WTC11 (cell line): ENCODE results near the gene PAGE2.

Source experiments
- CBFB ChIP-seq: sonication (generic); formaldehyde crosslinking; IDR thresholded peaks from 2 replicates; pipeline ENCODE4 v1.8.1; 2022; ENCODE audit warnings: mild to moderate bottlenecking, low read depth, missing genetic modification reagents
- CTCF ChIP-seq: fragments of 200-600 bp; IDR thresholded peaks from 2 replicates; pipeline ENCODE4 v1.8.0; 2022; ENCODE audit warnings: antibody characterized with exemption
- ELF4 ChIP-seq: sonication (generic); formaldehyde crosslinking; IDR thresholded peaks from 2 replicates; pipeline ENCODE4 v1.8.1; 2022; ENCODE audit warnings: low read depth, mild to moderate bottlenecking, moderate library complexity, missing genetic modification reagents
- MAX ChIP-seq: sonication (generic); formaldehyde crosslinking; IDR thresholded peaks from 2 replicates; pipeline ENCODE4 v1.8.0; 2022; ENCODE audit warnings: mild to moderate bottlenecking, missing genetic modification reagents
- NR3C1 ChIP-seq: sonication (generic); formaldehyde crosslinking; conservative IDR thresholded peaks from 2 replicates; pipeline ENCODE4 v1.8.1; 2023; ENCODE audit warnings: low read depth, mild to moderate bottlenecking, missing genetic modification reagents
- PRDM15 ChIP-seq: sonication (generic); formaldehyde crosslinking; IDR thresholded peaks from 2 replicates; pipeline ENCODE4 v1.8.0; 2022; ENCODE audit warnings: missing genetic modification reagents
- RELA ChIP-seq: sonication (generic); formaldehyde crosslinking; IDR thresholded peaks from 2 replicates; pipeline ENCODE4 v1.8.1; 2022; ENCODE audit warnings: missing genetic modification reagents, mild to moderate bottlenecking, borderline replicate concordance
- SMAD3 ChIP-seq: sonication (generic); formaldehyde crosslinking; IDR thresholded peaks from 2 replicates; pipeline ENCODE4 v1.8.0; 2022; ENCODE audit warnings: missing genetic modification reagents, mild to moderate bottlenecking, borderline replicate concordance
- USF2 ChIP-seq: sonication (generic); formaldehyde crosslinking; IDR thresholded peaks from 2 replicates; pipeline ENCODE4 v1.8.1; 2023; ENCODE audit warnings: mild to moderate bottlenecking, missing genetic modification reagents, moderate library complexity
- ZNF121 ChIP-seq: sonication (generic); formaldehyde crosslinking; IDR thresholded peaks from 2 replicates; pipeline ENCODE4 v1.8.0; 2023; ENCODE audit warnings: missing genetic modification reagents
- ZNF416 ChIP-seq: fragments of 250-450 bp; sonication (Bioruptor Pico); IDR thresholded peaks from 2 replicates; pipeline ENCODE4 v1.9.0; 2021; ENCODE audit warnings: mild to moderate bottlenecking, inconsistent platforms
- ZNF671 ChIP-seq: fragments of 250-450 bp; sonication (Bioruptor Pico); IDR thresholded peaks from 2 replicates; pipeline ENCODE4 v1.8.0; 2021; ENCODE audit warnings: mild to moderate bottlenecking

- no peak for TF ChIP-seq NR3C1 (CRISPR knock-in tag)
- TF ChIP-seq CTCF: no peak
- TF ChIP-seq SMAD3 (CRISPR knock-in tag): no peak
- no peak for TF ChIP-seq MAX (CRISPR knock-in tag)
- TF ChIP-seq ZNF121 (CRISPR knock-in tag): no peak
- no peak for TF ChIP-seq RELA (CRISPR knock-in tag)
- TF ChIP-seq PRDM15: no peak
- no peak for TF ChIP-seq CBFB (CRISPR knock-in tag)
- no peak for TF ChIP-seq ELF4 (CRISPR knock-in tag)
- no peak for TF ChIP-seq ZNF416
- TF ChIP-seq ZNF671 (CRISPR knock-in tag): no peak
- TF ChIP-seq USF2 (CRISPR knock-in tag): no peak
Measured at GRCh38 chrX:55056820-55057674, 31.8 kb upstream of the PAGE2 start.
